Measurements from ENCODE around the gene SORCS3.

The SORCS3 gene

GRCh38 chr10:104641187-104641936 lies at the start of gene SORCS3:
SORCS3 (plus strand) TSS chr10:104641290.
- peaks cover 75% of the 10 kb centered on the region for H3K27me3 Mint-ChIP-seq
- ATAC-seq (replicated peaks; ENCODE audit: extremely low read depth, poor library complexity, severe bottlenecking) (no peak), DNase-seq (ENCODE audit: low spot score in 2 of 2) (no peak)
- no peak within 1 kb of the TSS for H3K27ac Mint-ChIP-seq (ENCODE audit: low read depth)
- no peaks in the 10 kb centered on the region for H3K36me3 Mint-ChIP-seq (ENCODE audit: insufficient read depth)
- no peaks in the 10 kb centered on the region for H3K9me3 Mint-ChIP-seq
- peaks cover 11% of the 10 kb centered on the region for H3K4me1 Mint-ChIP-seq
- no peak within 1 kb of the TSS for H3K4me3 Mint-ChIP-seq

- DNase-seq (ENCODE audit: low spot score in 2 of 2) = no peak
- no peaks in the 10 kb centered on the region for H3K9me3 Mint-ChIP-seq
- no peak overlapping the region for H3K4me3 Mint-ChIP-seq
- no peaks in the 10 kb centered on the region for H3K36me3 Mint-ChIP-seq (ENCODE audit: insufficient read depth)
- no peak for ATAC-seq (replicated peaks; ENCODE audit: extremely low read depth, poor library complexity, severe bottlenecking)
- no peak overlapping the region for H3K27ac Mint-ChIP-seq (ENCODE audit: low read depth)
- peaks cover 52% of the 10 kb centered on the region for H3K27me3 Mint-ChIP-seq
- H3K4me1 Mint-ChIP-seq = peaks cover 12% of the 10 kb centered on the region
Observed at GRCh38 chr10:104591441-104591840, 49.6 kb upstream of the SORCS3 start.

GRCh38 chr10:104601166-104601565 lies 39.9 kb upstream of the SORCS3 start:
- H3K9me3 Mint-ChIP-seq = no peaks in the 10 kb centered on the region
- peaks cover 51% of the 10 kb centered on the region for H3K27me3 Mint-ChIP-seq
- DNase-seq (ENCODE audit: low spot score in 2 of 2) (no peak), ATAC-seq (replicated peaks; ENCODE audit: extremely low read depth, poor library complexity, severe bottlenecking) (no peak)
- no peak overlapping the region for H3K27ac Mint-ChIP-seq (ENCODE audit: low read depth)
- H3K4me3 Mint-ChIP-seq = no peak overlapping the region
- H3K36me3 Mint-ChIP-seq (ENCODE audit: insufficient read depth) = no peaks in the 10 kb centered on the region
- no peaks in the 10 kb centered on the region for H3K4me1 Mint-ChIP-seq

GRCh38 chr10:104608091-104608828 lies 32.8 kb upstream of the SORCS3 start:
- H3K9me3 Mint-ChIP-seq = no peaks in the 10 kb centered on the region
- no peaks in the 10 kb centered on the region for H3K36me3 Mint-ChIP-seq (ENCODE audit: insufficient read depth)
- no peak for DNase-seq (ENCODE audit: low spot score in 2 of 2)
- ATAC-seq (replicated peaks; ENCODE audit: extremely low read depth, poor library complexity, severe bottlenecking) = no peak
- peaks cover 28% of the 10 kb centered on the region for H3K27me3 Mint-ChIP-seq
- no peaks in the 10 kb centered on the region for H3K4me1 Mint-ChIP-seq
- no peak overlapping the region for H3K4me3 Mint-ChIP-seq
- H3K27ac Mint-ChIP-seq (ENCODE audit: low read depth) = no peak overlapping the region

- DNase-seq (ENCODE audit: low spot score in 2 of 2) = no peak
- Mint-ChIP-seq H3K36me3 (ENCODE audit: insufficient read depth) (no peaks in the 10 kb centered on the region), H3K27ac (ENCODE audit: low read depth) (no peak overlapping the region), H3K9me3 (no peaks in the 10 kb centered on the region), H3K4me3 (no peak overlapping the region), H3K27me3 (peaks cover 31% of the 10 kb centered on the region), H3K4me1 (no peaks in the 10 kb centered on the region)
- no peak for ATAC-seq (replicated peaks; ENCODE audit: extremely low read depth, poor library complexity, severe bottlenecking)
Observed at GRCh38 chr10:104612571-104613205, 28.4 kb upstream of the SORCS3 start.

DNA sequence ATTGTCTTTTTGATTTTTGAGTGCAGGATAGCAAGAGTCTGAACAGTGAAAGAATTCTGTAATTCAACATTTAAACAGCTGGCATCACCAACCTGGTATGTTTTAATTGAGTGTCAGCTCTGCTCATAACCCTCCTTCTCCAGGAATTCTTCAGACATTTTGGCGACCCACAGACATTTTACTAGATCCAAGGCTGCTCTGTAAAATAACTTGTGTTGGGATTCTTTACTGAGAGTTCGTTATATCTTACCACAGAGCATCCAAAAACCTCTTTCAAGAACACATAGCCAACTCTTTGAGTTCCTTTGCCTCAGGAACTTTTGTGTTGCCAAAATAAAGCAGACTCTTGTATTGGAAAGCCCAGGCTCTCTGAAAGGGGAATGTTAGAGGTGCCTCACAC lies 27.7 kb upstream of the SORCS3 start:
- ATAC-seq (replicated peaks; ENCODE audit: extremely low read depth, poor library complexity, severe bottlenecking) = no peak

GRCh38 chr10:104614245-104614831 lies 26.8 kb upstream of the SORCS3 start:
- H3K9me3 Mint-ChIP-seq = no peaks in the 10 kb centered on the region
- H3K27me3 Mint-ChIP-seq = peaks cover 37% of the 10 kb centered on the region
- no peak overlapping the region for H3K27ac Mint-ChIP-seq (ENCODE audit: low read depth)
- no peaks in the 10 kb centered on the region for H3K4me1 Mint-ChIP-seq
- no peaks in the 10 kb centered on the region for H3K36me3 Mint-ChIP-seq (ENCODE audit: insufficient read depth)
- ATAC-seq (replicated peaks; ENCODE audit: extremely low read depth, poor library complexity, severe bottlenecking) (no peak), DNase-seq (ENCODE audit: low spot score in 2 of 2) (no peak)
- no peak overlapping the region for H3K4me3 Mint-ChIP-seq

More for the DNA sequence above, 27.7 kb upstream of the SORCS3 start:
- Mint-ChIP-seq H3K9me3 (no peaks in the 10 kb centered on the region), H3K4me1 (no peaks in the 10 kb centered on the region), H3K27me3 (peaks cover 37% of the 10 kb centered on the region), H3K4me3 (no peak overlapping the region), H3K36me3 (ENCODE audit: insufficient read depth) (no peaks in the 10 kb centered on the region), H3K27ac (ENCODE audit: low read depth) (no peak overlapping the region)
- DNase-seq (ENCODE audit: low spot score in 2 of 2) = no peak

- Mint-ChIP-seq H3K9me3 (no peaks in the 10 kb centered on the region), H3K27me3 (peaks cover 45% of the 10 kb centered on the region), H3K4me1 (no peaks in the 10 kb centered on the region), H3K36me3 (ENCODE audit: insufficient read depth) (no peaks in the 10 kb centered on the region), H3K4me3 (no peak overlapping the region), H3K27ac (ENCODE audit: low read depth) (no peak overlapping the region)
- no peak for ATAC-seq (replicated peaks; ENCODE audit: extremely low read depth, poor library complexity, severe bottlenecking)
- DNase-seq (ENCODE audit: low spot score in 2 of 2) = no peak
Observed at GRCh38 chr10:104615136-104615535, 26.0 kb upstream of the SORCS3 start.

- Mint-ChIP-seq H3K27me3 (peaks cover 72% of the 10 kb centered on the region), H3K4me1 (no peaks in the 10 kb centered on the region), H3K4me3 (no peak overlapping the region), H3K36me3 (ENCODE audit: insufficient read depth) (no peaks in the 10 kb centered on the region), H3K9me3 (no peaks in the 10 kb centered on the region), H3K27ac (ENCODE audit: low read depth) (no peak overlapping the region)
- ATAC-seq (replicated peaks; ENCODE audit: extremely low read depth, poor library complexity, severe bottlenecking) (no peak), DNase-seq (ENCODE audit: low spot score in 2 of 2) (no peak)
Observed at GRCh38 chr10:104617831-104618230, 23.3 kb upstream of the SORCS3 start.

GRCh38 chr10:104622175-104622574 lies 18.9 kb upstream of the SORCS3 start:
- H3K9me3 Mint-ChIP-seq = no peaks in the 10 kb centered on the region
- ATAC-seq (replicated peaks; ENCODE audit: extremely low read depth, poor library complexity, severe bottlenecking) = no peak
- no peak overlapping the region for H3K27ac Mint-ChIP-seq (ENCODE audit: low read depth)
- DNase-seq (ENCODE audit: low spot score in 2 of 2) = no peak
- H3K4me3 Mint-ChIP-seq = no peak overlapping the region
- H3K36me3 Mint-ChIP-seq (ENCODE audit: insufficient read depth) = no peaks in the 10 kb centered on the region
- H3K4me1 Mint-ChIP-seq = no peaks in the 10 kb centered on the region
- peaks cover 94% of the 10 kb centered on the region for H3K27me3 Mint-ChIP-seq

DNA sequence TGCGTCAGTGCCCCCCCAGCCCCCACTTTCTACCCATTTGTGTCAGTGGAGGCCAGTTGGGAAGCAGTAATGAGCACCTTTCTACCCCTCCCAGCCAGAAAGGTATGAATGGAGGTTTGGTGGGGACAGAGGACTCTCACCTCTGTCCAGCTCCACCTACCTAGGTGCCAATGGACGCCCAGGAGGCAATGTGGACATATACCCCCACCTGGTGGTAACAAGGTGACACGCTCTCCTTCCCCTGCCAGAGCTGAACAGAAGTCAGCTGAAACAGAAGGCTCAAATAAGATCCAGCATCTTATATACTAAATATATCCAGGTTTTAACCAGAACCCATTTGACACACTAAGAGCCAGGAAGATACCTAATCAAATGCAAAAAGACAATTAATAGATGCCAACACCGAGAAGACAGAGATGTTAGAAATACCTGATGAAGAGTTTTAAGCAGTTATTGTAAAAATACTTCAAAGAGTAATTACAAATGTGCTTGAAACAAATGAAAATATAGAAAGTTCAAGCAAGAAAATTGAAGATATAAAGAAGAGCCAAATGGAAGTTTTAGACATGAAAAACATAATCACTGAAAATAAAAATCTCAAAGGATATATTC lies 18.4 kb upstream of the SORCS3 start:
- no peak for ATAC-seq (replicated peaks; ENCODE audit: extremely low read depth, poor library complexity, severe bottlenecking)
- H3K36me3 Mint-ChIP-seq (ENCODE audit: insufficient read depth) = no peaks in the 10 kb centered on the region
- no peaks in the 10 kb centered on the region for H3K9me3 Mint-ChIP-seq
- no peak for DNase-seq (ENCODE audit: low spot score in 2 of 2)
- H3K4me3 Mint-ChIP-seq = no peak overlapping the region
- H3K4me1 Mint-ChIP-seq = no peaks in the 10 kb centered on the region
- peaks cover 88% of the 10 kb centered on the region for H3K27me3 Mint-ChIP-seq
- no peak overlapping the region for H3K27ac Mint-ChIP-seq (ENCODE audit: low read depth)

DNA sequence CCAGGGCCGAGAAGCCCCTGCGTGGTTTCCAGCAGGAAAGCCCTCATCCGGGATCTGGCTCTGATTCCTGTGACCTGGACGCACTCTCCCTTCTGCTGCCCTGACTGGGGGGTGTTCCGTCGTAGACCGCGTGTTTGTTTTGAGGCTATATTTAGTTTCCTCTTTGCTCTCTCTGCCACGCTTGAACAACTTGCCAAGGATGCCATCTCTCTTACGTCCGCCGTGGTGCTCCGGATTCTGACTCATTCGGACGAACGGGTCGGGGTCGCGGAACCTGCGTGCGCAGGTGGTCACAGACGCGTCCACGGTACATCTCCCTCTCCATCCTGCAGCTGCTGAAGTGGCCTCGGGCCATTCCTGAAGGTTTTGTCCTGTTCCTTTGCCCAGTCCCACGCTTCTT lies 10.4 kb upstream of the SORCS3 start:
- no peaks in the 10 kb centered on the region for H3K36me3 Mint-ChIP-seq (ENCODE audit: insufficient read depth)
- DNase-seq (ENCODE audit: low spot score in 2 of 2) (no peak), ATAC-seq (replicated peaks; ENCODE audit: extremely low read depth, poor library complexity, severe bottlenecking) (no peak)
- H3K9me3 Mint-ChIP-seq = no peaks in the 10 kb centered on the region
- H3K4me3 Mint-ChIP-seq = no peak overlapping the region
- H3K4me1 Mint-ChIP-seq = no peaks in the 10 kb centered on the region
- H3K27ac Mint-ChIP-seq (ENCODE audit: low read depth) = no peak overlapping the region
- H3K27me3 Mint-ChIP-seq = peaks cover 49% of the 10 kb centered on the region
